Adipocyte (in vitro differentiated cells): ENCODE measurements around the gene USP10.

Source experiments
- DNase-seq: peaks from one replicate; pipeline ENCODE4 v3.0.0-alpha.2; 2015; ENCODE audit warnings: low read depth
- H3K27me3 ChIP-seq: replicated peaks from 2 replicates; pipeline ENCODE4 v1.7.0; 2013; ENCODE audit warnings: mild to moderate bottlenecking, low read length, moderate library complexity; ENCODE audit not compliant: control insufficient read depth, insufficient read depth
- H3K36me3 ChIP-seq: 2 replicates; pipeline ENCODE4 v1.7.0; 2013; ENCODE audit warnings: low read length, mild to moderate bottlenecking, moderate library complexity; ENCODE audit not compliant: control insufficient read depth, insufficient read depth, severe bottlenecking
- H3K4me1 ChIP-seq: 2 replicates; pipeline ENCODE4 v1.7.0; 2013; ENCODE audit warnings: mild to moderate bottlenecking, low read length, moderate library complexity; ENCODE audit not compliant: control insufficient read depth, insufficient read depth
- H3K4me3 ChIP-seq: 2 replicates; pipeline ENCODE4 v1.7.0; 2013; ENCODE audit warnings: mild to moderate bottlenecking, low read length, moderate library complexity
- H3K9ac ChIP-seq: 2 replicates; pipeline ENCODE4 v1.7.0; 2013; ENCODE audit warnings: mild to moderate bottlenecking, low read length, moderate library complexity
- H3K9me3 ChIP-seq: 2 replicates; pipeline ENCODE4 v1.7.0; 2013; ENCODE audit warnings: mild to moderate bottlenecking, low read length, moderate library complexity; ENCODE audit not compliant: control insufficient read depth

USP10 gene

DNA sequence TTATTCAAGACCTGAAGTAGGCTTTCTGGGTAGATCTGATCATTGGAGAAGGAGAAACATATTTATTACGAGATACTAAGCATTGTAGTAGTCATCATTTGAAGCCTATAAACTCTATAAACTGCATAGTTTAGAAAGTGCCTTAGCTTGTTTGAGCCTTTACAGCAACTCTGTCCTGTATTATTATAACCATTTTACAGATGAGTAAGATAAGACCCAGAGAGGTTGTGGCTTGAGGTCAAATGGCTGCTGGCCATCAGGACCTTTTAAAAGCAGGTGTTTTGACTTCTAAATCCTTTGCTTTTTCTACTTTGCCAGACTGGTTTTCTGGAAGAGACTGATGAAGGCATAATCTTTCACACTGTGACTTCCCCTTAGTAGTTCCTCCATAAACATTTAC lies 7.1 kb downstream of the USP10 start:
- DNase-seq: no peak
- H3K36me3 ChIP-seq: no peaks in the 10 kb centered on the region
- H3K9ac ChIP-seq: no peak overlapping the region
- H3K4me3 ChIP-seq: no peak overlapping the region
- no peaks in the 10 kb centered on the region for H3K9me3 ChIP-seq
- no peaks in the 10 kb centered on the region for H3K4me1 ChIP-seq
- H3K27me3 ChIP-seq: no peaks in the 10 kb centered on the region

GRCh38 chr16:84709609-84710008 lies 9.8 kb downstream of the USP10 start:
- Histone ChIP-seq H3K4me3 (no peak overlapping the region), H3K4me1 (no peaks in the 10 kb centered on the region), H3K36me3 (no peaks in the 10 kb centered on the region), H3K27me3 (no peaks in the 10 kb centered on the region), H3K9ac (no peak overlapping the region), H3K9me3 (no peaks in the 10 kb centered on the region)
- DNase-seq: no peak

DNA sequence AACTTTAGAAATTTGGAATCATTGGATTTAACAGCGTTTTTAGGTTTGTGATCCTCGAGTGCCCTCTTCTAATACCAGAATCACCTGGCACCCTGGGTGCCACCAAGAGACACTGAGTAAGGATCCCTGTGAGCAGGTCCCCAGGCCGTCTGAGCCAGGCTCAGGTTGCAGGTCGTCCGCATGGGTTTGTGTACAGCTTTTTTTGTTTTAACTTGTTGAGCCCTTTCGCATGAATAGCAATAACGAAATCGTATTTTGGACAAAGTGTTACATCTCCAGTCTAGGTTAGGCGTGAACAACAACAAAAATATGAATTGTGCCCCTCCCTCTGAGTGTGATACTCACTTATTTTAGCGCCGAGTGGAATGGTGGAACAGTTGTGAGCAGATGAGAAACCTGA lies 10.9 kb downstream of the USP10 start:
- H3K36me3 ChIP-seq: no peaks in the 10 kb centered on the region
- H3K9ac ChIP-seq: no peak overlapping the region
- H3K9me3 ChIP-seq: no peaks in the 10 kb centered on the region
- H3K4me3 ChIP-seq: no peak overlapping the region
- H3K4me1 ChIP-seq: no peaks in the 10 kb centered on the region
- no peak for DNase-seq
- H3K27me3 ChIP-seq: no peaks in the 10 kb centered on the region

GRCh38 chr16:84712138-84712671 lies 12.4 kb downstream of the USP10 start:
- Histone ChIP-seq H3K9me3 (no peaks in the 10 kb centered on the region), H3K4me3 (no peak overlapping the region), H3K36me3 (no peaks in the 10 kb centered on the region), H3K27me3 (no peaks in the 10 kb centered on the region), H3K4me1 (no peaks in the 10 kb centered on the region), H3K9ac (no peak overlapping the region)
- DNase-seq: no peak

DNA sequence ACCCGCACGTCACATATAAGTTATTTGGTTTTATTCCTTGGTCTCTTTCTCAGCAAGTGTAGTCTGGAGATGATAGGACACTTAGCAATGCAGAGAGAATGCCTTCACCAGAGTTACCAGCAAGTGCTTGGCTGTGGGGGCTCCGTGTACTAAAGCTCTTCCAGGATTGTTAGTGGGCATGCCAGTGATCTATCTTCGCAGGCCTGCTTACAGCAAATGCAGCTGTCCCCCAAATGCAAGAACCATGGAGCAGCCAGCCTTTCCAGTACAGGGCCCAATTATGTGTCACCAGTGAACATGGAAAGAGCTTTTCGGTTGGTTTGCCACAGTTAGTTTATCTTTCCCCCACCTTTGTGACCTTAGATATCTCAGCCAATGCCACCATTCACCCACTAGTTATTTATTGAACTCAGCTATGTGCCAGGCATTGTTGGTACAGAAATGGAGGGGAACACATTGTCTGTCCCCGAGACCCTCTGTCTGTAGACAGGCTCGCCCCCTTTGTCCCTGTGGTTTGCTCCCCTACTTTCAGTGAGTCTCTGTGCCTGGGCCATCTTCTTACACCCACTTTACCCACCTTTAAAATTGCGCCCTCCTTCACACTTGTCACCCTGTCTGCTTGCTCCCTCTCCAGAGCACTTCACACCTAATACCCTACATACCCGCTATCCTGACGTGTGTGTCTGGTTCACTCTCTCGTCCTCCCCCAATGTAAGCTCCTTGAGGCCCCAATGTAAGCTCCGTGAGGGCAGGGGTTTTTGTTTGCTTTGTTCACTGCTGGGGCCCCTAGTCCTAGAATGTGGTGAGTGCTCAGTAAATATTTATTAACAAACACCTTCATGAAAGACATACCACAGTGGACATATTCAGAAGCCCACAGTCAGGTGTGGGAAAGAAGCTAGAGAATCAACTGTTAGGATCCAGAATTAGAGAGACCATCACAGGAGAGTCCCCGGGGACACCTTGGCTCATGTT lies 13.3 kb downstream of the USP10 start:
- Histone ChIP-seq H3K4me1 (peaks cover 8% of the 10 kb centered on the region), H3K9ac (no peak overlapping the region), H3K36me3 (no peaks in the 10 kb centered on the region), H3K9me3 (no peaks in the 10 kb centered on the region), H3K4me3 (no peak overlapping the region), H3K27me3 (no peaks in the 10 kb centered on the region)
- DNase-seq: no peak

GRCh38 chr16:84714028-84714427 lies 14.2 kb downstream of the USP10 start:
- Histone ChIP-seq H3K9me3 (no peaks in the 10 kb centered on the region), H3K9ac (no peak overlapping the region), H3K4me3 (no peak overlapping the region), H3K27me3 (no peaks in the 10 kb centered on the region), H3K36me3 (no peaks in the 10 kb centered on the region), H3K4me1 (peaks cover 9% of the 10 kb centered on the region)
- DNase-seq: no peak

DNA sequence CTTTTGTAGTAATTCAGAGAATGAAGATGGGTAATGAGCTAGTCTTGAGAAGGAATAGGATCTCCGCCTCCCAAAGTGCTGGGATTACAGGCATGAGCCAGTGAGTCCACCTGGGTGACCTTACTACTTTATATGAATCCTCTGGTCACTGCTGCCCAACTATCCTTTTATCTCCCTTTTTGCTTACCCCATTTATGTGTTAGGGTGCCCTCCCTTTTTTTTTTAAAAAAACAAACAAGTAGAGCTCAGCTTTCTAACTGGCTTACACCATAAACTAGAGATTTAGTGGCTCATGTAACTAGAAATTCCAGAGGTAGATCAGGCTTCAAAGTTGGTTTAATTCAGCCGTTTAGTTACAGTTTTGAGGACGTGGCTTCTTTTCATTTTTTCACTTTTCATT lies 15.6 kb downstream of the USP10 start:
- peaks cover 15% of the 10 kb centered on the region for H3K4me1 ChIP-seq
- DNase-seq: no peak

DNA sequence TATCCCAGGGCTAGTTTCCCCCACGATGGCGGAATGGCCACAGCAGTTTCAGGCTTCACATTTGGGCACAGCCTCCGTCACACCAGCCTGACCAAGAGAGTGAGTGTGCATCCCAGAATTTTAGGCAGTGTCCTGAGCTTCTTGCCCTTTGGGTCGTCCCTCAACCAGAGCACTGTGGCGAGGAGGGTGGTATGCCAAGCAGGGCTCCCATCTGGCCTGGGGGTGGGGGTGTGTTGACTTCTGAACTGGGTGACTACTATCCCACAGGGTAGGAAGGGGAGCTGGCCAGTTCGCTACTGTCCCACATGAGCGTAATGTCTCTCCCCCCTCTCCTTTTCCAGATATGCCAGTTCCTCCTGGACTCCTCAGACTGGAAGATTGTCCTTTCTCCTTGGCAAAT lies 16.1 kb downstream of the USP10 start:
- no peak overlapping the region for H3K9ac ChIP-seq
- H3K27me3 ChIP-seq: no peaks in the 10 kb centered on the region
- no peaks in the 10 kb centered on the region for H3K36me3 ChIP-seq
- DNase-seq: no peak
- peaks cover 15% of the 10 kb centered on the region for H3K4me1 ChIP-seq
- no peak overlapping the region for H3K4me3 ChIP-seq
- H3K9me3 ChIP-seq: no peaks in the 10 kb centered on the region

More for the DNA sequence above, 15.6 kb downstream of the USP10 start:
- Histone ChIP-seq H3K9ac (no peak overlapping the region), H3K4me3 (no peak overlapping the region), H3K27me3 (no peaks in the 10 kb centered on the region), H3K9me3 (no peaks in the 10 kb centered on the region), H3K36me3 (no peaks in the 10 kb centered on the region)

DNA sequence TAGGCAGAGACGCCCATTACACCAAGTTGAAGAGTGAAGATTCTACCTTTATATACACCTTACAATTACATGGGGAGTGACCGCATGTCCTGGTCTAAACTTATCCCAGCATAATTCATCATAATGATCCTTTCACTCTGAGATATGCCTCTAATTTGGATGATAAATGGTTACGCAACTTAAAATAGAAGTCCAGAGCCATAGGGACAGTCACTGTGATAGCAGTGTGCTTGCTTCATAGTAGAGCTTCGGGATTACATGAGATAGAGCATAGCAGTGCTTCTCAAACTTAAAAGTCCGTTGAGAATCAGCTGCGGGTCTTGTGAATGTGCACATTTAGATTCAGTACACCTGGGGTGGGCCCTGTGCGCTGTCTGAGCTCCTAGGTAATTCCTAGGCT lies 16.9 kb downstream of the USP10 start:
- H3K27me3 ChIP-seq: no peaks in the 10 kb centered on the region
- no peak overlapping the region for H3K9ac ChIP-seq
- H3K4me1 ChIP-seq: peaks cover 15% of the 10 kb centered on the region
- no peaks in the 10 kb centered on the region for H3K36me3 ChIP-seq
- H3K4me3 ChIP-seq: no peak overlapping the region
- DNase-seq: no peak
- H3K9me3 ChIP-seq: no peaks in the 10 kb centered on the region

GRCh38 chr16:84717484-84717883 lies 17.7 kb downstream of the USP10 start:
- DNase-seq: no peak
- Histone ChIP-seq H3K9ac (no peak overlapping the region), H3K9me3 (no peaks in the 10 kb centered on the region), H3K4me1 (peaks cover 15% of the 10 kb centered on the region), H3K4me3 (no peak overlapping the region), H3K27me3 (no peaks in the 10 kb centered on the region), H3K36me3 (no peaks in the 10 kb centered on the region)

DNA sequence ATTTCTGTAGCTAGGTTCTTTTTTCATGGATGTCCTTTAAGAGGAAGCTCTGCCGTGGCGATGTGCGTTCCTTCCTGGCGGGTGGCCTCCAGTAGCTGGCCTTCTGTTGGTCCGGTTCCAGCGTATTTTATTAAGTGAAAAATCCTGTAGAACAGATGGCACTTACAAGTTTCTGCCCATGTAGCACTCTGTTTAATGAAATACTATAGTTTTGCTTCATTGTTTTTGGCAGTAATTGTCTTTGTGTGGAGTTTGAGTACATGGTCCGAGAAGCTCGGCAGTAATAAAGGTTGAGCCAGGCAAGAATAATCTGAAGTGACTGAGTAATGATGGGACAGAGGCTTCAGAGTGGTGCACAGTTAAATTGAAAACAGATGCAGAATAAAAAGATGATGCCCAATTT lies 20.4 kb downstream of the USP10 start:
- H3K27me3 ChIP-seq: no peaks in the 10 kb centered on the region
- H3K9ac ChIP-seq: no peak overlapping the region
- DNase-seq: peak; percentile 45
- no peak overlapping the region for H3K4me3 ChIP-seq
- H3K4me1 ChIP-seq: peaks cover 24% of the 10 kb centered on the region
- no peaks in the 10 kb centered on the region for H3K9me3 ChIP-seq
- no peaks in the 10 kb centered on the region for H3K36me3 ChIP-seq
